Lower leg skin (tissue), 3 donors: ENCODE data around the gene ACRBP.

Experiments
- CTCF ChIP-seq, 3 donors: fragments of 450-650 bp; IDR thresholded peaks; one replicate each; pipeline ENCODE4 v1.5.1; 2016; ENCODE audit warnings: antibody characterized with exemption in 3 of 3, mild to moderate bottlenecking in 3 of 3, moderate library complexity in 2 of 3
- POLR2A ChIP-seq, 2 donors: fragments of 450-650 bp; IDR thresholded peaks; one replicate each; pipeline ENCODE4 v1.6.1; 2016 to 2017; ENCODE audit warnings: antibody characterized with exemption in 2 of 2, mild to moderate bottlenecking in 1 of 2, moderate library complexity in 1 of 2

GRCh38 chr12:6626654-6627283 lies 20.5 kb downstream of the ACRBP start:
- TF ChIP-seq POLR2A (IDR thresholded peaks at IDR 0.05): no peak
- no peak for TF ChIP-seq CTCF (IDR thresholded peaks at IDR 0.05)
